NK-92 (cell line): ENCODE data around the gene FPGT.
"Not testable (repeated sequence)": the region's sequence is repeated elsewhere in the genome, so short reads cannot be mapped to it uniquely, and the experiment has no call there.

Experiments
- DNase-seq: peaks from one replicate; lab custom pipeline; 2025; ENCODE audit not compliant: unreplicated experiment; lab: John Stamatoyannopoulos, UW

The FPGT gene

GRCh38 chr1:74197657-74198552, at the start of gene FPGT, which contains the start of gene LRRIQ3:
Gene FPGT, plus strand, starts transcription at chr1:74198242. Its CDS starts 37 bp downstream, at chr1:74198279.
Gene LRRIQ3, minus strand, starts transcription at chr1:74198176. Its CDS starts 14,492 bp downstream, at chr1:74183684.
- DNase-seq, result peak; percentile 49

DNA sequence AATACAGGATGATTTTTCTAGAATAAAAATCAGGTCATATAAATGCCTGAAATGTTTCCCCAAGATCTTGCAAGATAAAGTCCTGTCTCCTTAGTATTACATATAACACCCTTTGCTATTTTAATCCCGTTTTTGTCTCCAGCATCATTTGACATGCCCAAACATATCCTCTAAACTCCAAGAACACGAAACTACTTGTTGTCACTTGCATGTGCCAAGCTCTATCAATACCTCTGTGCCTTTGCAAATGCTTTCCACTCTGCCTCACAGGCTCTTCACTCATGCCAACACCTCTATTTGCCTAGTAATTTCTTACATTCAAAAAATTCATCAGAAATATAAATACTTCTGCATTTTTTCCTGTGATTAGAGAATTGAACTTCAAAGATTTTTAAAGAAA, 38.0 kb upstream of the FPGT start:
- DNase-seq, result no peak

DNA sequence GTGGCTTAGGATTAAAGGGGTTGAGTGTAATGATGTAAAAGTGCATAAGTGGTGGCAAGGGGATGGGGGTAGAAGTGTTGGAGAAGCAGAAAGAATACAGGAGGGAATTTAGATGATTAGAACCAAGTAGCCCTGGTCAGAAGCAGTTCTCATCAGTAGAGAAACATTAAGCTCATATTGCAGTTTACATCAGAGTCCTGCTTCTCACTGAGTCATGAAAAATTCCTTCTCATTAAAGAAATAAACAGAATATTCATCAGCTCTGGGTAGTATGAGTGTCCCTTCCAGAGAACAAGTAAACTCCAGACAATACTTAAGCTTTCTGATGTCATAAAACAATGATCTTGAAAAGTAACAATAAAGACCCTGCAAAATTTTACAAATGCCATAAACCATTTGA, 36.5 kb upstream of the FPGT start:
- DNase-seq, result no peak

- DNase-seq, result no peak
Measured at GRCh38 chr1:74162333-74162732, 35.7 kb upstream of the FPGT start.

DNA sequence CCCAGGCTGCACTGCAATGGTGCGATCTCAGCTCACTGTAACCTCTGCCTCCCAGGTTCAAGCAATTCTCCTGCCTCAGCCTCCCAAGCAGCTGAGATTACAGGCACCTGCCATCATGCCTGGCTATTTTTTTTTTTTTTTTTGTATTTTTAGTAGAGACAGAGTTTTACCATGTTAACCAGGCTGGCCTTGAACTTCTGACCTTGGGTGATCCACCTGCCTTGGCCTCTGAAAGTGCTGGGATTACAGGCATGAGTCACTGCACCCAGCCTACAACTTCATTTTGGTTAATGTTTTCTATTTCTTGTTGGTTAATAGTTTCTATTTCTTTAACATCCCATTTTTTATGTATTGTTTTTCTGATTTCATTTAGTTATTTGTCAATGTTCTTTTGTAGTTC, 23.6 kb upstream of the FPGT start:
- not testable (repeated sequence) for DNase-seq

DNA sequence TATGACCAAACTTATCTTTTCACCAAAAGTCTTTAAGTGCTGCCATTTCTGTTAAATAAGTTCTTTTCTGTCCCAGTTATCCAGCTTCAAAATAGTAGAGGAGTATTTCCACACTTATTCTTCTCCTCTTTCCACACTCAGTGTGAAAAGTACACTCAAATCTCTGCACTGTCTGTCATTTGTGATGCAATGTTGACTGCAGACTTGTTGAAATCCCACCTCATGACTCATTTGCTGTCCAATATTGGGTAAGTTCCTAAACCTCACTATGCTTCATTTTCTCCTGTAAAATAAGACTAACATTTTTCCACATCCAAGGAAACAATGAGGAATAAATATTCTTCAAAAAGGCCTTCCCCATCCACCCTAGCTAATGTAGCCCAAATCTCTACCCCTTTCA, 17.6 kb upstream of the FPGT start:
- no peak for DNase-seq

DNA sequence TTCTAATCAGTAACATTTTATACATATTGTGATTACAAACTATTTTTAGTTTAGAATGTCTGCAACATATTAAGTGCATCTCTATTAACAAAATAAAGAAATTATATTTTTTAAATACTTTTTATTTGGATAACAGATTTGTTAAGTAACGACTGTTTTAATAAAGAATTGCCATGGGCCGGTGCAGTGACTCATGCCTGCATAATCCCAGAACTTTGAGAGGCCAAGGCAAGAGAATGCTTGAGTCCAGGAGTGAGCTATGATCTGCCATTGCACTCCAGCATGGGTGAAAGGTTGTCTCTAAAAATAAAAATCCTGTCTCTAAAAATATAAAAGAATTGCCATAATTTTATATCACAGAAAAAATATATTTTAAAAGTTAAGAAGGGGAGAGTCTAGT, 4.1 kb upstream of the FPGT start:
- DNase-seq, result no peak

DNA sequence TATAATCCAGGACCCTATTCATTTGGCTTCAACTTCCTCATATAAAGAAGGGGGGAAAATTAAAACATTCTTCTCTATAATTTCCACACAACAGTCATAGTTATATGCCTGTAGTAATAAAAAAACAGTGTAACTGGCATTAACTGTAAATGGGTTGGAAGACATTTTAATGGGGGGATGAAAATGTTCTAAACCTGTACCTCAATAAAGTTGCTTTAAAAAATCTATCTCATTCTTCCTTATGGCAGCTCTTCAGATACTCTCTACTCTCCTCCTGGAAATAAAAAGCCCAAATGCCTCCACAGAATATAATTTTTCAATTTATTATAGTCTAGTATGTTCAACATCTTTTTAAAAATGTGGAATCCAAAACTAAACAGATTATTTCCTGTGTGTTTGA, 2.7 kb upstream of the FPGT start:
- no peak for DNase-seq

DNA sequence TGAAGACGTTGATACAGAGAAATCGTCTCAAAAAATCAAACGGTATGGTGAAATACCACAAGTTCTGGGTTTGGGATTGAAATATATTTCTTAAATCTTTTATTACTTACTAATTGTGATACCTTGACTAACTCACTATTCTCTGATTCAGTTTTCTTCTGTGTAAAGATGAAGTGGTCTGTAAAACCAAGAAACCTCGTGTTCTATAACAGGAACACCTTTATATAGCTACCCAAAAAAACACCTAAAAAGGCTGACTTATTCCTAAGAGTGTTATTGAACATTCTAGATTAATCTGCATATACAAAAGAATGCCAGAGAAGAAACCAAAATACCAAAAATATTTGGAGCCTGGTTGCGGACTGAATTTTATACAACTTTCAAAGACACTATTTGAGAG, 787 bp upstream of the FPGT start:
- DNase-seq, result no peak

DNA sequence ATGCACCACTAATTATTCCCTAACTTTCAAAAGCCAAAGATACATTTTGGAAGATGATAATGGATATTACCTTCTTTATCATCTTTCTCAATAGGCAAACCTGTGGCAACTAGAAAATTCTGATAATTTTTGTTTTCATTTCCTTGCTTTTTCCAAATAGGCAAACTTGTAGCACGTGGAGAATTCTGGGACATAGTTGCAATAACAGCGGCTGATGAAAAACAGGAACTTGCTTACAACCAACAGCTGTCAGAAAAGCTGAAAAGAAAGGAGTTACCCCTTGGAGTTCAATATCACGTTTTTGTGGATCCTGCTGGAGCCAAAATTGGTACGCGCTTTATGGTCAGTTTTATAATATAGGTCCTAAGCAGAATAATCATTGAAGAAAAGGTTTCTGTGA, 1.5 kb downstream of the FPGT start:
- DNase-seq, result no peak

GRCh38 chr1:74205266-74205665, 7.2 kb downstream of the FPGT start:
- DNase-seq, result no peak

DNA sequence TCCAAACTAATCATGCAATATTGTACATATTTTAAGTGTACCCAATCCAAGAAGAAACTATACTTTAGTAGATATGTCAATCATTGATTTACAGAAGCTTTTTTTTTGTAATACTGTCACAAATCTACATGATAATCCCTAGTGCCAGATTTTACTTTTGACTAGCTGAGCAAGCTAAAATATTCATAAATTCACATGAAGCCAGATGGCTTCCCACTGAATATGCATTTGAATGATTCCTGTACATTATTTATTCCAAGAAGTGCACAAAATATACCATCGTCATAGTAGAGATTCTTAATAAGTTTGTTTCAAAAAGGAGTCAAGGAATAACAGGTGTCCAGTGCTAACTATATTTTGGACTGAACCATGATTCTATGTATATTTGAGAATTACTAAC, 17.2 kb downstream of the FPGT start:
- DNase-seq, result no peak

GRCh38 chr1:74222701-74223100, 24.7 kb downstream of the FPGT start:
- DNase-seq, result no peak

GRCh38 chr1:74223453-74223852, 25.4 kb downstream of the FPGT start:
- DNase-seq, result no peak

DNA sequence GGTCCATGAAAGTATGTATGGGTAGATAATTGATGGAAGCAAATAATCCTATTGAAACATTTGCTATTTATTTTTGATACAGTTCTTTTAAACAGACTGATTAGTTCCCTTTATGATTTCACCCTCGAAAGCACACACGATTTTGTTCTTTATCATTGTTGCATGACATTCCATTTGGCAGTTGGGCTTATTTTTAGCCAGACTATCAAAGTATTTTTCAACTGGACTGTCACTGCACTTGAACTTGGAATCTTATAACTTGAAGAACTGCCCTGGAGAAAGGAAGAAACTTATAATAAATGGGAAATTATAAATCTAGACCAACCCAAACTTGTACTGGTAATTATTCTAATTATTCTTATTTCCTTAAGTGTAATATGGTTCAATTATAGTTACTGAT, 37.1 kb downstream of the FPGT start, which contains the start of gene TNNI3K:
Gene TNNI3K, plus strand, starts transcription at position 235 of the 400 bp plus-strand sequence. Its CDS starts 65 bp downstream, at position 300.
- no peak for DNase-seq

DNA sequence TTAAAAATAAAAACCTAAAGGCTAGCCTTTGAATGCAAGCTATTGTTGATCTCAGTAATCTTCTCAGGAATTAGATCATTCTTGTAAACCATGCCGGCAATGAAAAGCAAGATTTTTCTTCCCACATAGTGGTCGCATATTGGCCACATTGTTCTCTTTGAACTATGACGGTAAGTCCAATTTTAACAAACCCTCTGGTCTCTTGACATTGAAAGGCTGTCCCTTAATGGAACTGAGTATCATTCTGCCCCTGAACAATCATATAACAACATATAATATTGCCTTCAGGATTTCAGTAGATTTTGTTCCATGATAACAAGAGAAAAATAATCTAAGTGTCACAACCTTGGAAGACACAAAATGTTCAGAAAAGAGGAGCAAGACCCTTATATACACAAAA, 38.4 kb downstream of the FPGT start:
- DNase-seq, result no peak

- no peak for DNase-seq
Measured at GRCh38 chr1:74237035-74237434, 39.0 kb downstream of the FPGT start.

DNA sequence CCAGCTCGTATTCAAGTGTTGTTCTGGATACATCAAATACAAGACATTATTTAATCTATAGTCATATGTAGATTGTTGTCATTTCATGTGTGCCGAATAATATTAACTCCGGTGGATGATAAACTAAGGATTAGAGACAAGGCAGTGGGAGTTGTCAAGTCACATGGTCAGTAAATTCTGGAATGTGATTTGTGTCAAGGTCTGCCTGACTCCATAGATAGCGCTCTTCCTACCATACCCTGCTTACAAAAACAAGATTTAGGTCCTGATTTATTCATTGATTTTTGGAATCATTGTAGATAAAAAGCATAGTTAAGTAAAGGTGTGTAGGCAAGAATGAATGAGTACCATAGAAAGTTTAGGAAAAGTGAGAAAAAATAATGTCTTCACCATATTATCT, 39.7 kb downstream of the FPGT start:
- no peak for DNase-seq

DNA sequence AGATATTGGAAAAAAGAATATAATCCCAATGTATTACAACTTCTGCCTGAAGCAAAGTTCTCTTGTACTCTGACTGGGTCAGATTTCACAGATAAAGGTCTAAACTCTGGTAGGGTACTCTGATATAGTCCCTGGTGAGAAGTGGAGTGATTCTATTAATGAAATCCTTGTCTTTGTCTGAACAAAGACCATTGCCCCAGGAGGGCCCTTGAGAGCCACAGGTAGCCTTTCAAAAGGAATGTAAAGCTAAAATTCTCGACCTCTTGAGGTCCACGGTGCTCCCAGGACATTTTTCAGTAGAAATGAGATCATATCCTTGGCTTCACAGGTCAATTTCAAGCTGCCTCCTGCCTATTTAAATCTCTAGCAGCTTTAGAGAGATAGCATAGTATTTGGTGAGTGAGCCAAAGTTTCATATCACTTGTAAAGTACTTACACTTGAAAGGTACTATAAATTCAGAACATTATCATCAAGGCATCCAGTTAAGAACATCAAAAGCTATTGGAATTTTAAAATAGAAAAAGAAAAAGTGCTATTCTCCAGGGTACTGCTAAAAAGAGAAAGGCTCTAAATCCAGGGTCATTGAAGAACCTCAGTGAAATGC, 47.2 kb downstream of the FPGT start:
- no peak for DNase-seq

- no peak for DNase-seq
Measured at GRCh38 chr1:74246315-74246714, 48.3 kb downstream of the FPGT start.

GRCh38 chr1:74247881-74248528, 50.0 kb downstream of the FPGT start:
- no peak for DNase-seq
